Transverse colon (tissue), 3 donors: ENCODE measurements around the gene USP7.

ENCODE experiments used
- CTCF ChIP-seq, 5 experiments: fragments of 200-600 bp in 3 of 5; fragments of 450-650 bp in 2 of 5; sonication (generic) in 3 of 5; IDR thresholded peaks; 1 replicate in 2 of 5; 2 replicates in 3 of 5; pipeline ENCODE4 v1.5.1; 2016 to 2017; ENCODE audit warnings: antibody characterized with exemption in 5 of 5, inconsistent platforms in 3 of 5, mild to moderate bottlenecking in 2 of 5, moderate library complexity in 1 of 5
- EP300 ChIP-seq: sonication (generic); formaldehyde crosslinking; IDR thresholded peaks from one replicate; pipeline ENCODE4 v1.6.1; 2017; ENCODE audit warnings: antibody characterized with exemption, low read depth
- POLR2A ChIP-seq: fragments of 450-650 bp; IDR thresholded peaks from one replicate; pipeline ENCODE4 v1.6.1; 2016; ENCODE audit warnings: antibody characterized with exemption, mild to moderate bottlenecking, moderate library complexity

GRCh38 chr16:8845699-8846298, 117.9 kb downstream of the USP7 start:
- TF ChIP-seq EP300: no peak
- no peak for TF ChIP-seq CTCF (IDR thresholded peaks at IDR 0.05)
- no peak for TF ChIP-seq POLR2A
